ENCODE data around the gene RAI2.

The RAI2 gene

GRCh38 chrX:17829566-17829965 is 31.5 kb downstream of the RAI2 start:
- no peak for DNase-seq (ENCODE audit: low read depth)

GRCh38 chrX:17828171-17828570 is 32.9 kb downstream of the RAI2 start:
- DNase-seq (ENCODE audit: low read depth): no peak

DNA sequence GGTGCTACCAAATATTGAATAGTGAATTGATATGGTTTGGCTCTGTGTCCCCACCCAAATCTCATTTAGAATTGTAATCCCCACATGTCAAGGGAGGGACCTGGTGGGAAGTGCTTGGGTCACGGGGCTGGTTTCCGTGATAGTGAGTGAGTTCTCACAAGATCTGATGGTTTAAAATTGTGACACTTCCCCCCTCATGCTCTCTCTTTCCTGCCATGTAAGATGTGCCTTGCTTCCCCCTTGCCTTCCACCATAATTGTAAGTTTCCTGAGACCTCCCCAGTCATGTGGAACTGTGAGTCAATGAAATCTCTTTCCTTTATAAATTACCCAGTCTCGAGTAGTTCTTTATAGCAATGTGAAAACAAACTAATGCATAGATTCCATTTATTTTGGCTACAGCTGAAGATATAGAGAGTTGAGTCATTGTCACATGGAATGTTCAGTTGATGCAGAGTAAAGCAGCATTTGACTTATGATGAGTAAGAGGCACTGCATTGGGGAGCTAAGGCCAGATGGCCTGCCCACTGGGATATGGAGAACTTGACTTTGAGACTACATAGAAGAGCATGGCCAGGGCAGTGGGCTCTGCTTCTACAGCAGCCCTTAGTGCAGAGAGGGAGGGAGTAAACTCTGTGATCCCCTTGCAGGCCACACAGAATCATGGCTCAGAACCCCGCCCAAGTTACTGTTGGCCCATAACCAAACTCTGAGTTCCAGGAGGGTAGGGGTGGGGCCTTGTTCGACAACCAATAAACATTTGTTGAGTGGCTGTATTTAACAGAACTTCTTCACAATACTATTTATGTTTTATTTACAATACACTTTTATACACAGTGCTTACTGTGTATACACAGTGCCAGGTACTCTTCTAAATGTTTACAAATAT is 34.2 kb downstream of the RAI2 start:
- DNase-seq (ENCODE audit: low read depth): no peak

DNA sequence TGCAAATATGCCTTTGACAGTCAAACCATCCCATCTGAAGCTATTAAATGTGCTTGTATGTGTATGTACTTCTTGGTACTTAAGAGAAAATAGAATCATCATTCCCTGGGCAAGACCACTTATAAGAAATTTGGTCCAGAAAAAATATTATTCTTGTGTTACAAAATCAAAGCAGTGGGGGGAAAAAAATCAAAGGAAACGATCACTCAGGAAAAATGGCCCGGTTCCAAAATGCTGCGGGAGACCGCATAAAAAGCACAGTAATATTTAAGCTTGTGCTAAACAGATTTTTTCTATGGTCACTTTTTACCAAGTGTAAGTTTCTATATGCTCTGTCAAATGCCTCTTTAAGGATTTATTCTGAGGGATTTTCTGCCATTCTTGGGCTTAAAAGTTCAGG is 36.1 kb downstream of the RAI2 start:
- DNase-seq (ENCODE audit: low read depth): no peak

- DNase-seq (ENCODE audit: low read depth): no peak
Measured at GRCh38 chrX:17822351-17822750, 38.7 kb downstream of the RAI2 start.

DNA sequence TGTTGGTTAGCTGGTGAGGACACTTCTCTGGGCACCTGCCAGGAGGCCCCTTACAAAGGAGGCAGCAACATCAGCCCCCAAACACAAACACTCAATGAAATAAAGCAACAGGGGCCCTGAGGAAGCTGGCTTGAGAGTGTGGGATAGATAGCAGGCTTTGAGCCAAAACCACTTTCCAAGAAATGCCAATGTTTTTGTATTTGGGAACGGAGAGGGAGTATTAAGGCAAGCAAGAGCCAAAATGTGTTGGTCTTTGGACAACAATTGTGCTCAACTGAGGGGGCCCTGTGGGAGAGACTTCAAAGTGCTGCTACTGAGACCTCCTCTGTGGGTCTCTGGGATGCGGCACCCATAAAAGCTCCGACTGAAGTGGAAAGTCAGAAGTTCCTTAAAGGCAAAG is 41.0 kb downstream of the RAI2 start:
- no peak for DNase-seq (ENCODE audit: low read depth)

GRCh38 chrX:17818726-17819125 is 42.4 kb downstream of the RAI2 start:
- no peak for DNase-seq (ENCODE audit: low read depth)

DNA sequence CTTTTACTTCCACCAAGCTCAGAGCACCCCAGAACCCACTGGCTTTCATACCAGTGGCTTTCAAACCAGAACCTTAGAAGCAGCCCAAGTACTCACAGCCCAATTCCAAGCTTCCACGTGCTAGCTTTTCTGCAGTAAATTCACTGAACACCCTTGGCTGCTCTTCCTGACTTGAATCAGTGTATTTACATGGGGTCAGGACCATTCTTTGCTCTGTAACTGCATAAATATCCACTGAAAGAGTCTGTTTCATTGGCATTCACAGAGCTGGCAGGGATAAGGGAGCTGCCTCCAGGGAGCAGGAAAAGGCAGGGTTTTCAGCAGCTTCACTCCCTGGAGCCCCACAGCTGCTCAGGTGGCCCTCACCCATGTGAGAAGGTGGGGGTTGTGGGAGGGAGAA is 43.8 kb downstream of the RAI2 start:
- DNase-seq (ENCODE audit: low read depth): no peak

- DNase-seq (ENCODE audit: low read depth): no peak
Measured at GRCh38 chrX:17814557-17814956, 46.5 kb downstream of the RAI2 start.

DNA sequence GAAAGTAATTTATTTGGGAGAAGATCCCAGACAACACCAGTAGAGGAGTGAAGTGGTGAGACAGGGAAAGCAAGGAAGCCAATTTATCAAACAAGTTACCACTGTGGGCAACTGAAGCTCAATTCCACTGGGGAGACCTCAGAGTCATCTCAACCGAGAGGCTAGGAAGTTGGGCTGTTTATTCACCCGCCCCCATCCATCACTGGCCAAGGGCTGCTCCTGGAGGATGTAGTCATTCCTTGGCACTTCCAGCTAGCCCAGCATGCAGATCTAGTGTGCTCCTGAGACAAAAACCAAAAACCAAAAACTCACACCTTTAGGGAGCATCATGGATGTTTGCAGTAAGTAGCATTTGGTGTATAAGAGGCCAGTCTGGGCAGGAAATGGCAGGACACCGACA is 47.0 kb downstream of the RAI2 start:
- no peak for DNase-seq (ENCODE audit: low read depth)

GRCh38 chrX:17813277-17813676 is 47.8 kb downstream of the RAI2 start:
- DNase-seq (ENCODE audit: low read depth): no peak

DNA sequence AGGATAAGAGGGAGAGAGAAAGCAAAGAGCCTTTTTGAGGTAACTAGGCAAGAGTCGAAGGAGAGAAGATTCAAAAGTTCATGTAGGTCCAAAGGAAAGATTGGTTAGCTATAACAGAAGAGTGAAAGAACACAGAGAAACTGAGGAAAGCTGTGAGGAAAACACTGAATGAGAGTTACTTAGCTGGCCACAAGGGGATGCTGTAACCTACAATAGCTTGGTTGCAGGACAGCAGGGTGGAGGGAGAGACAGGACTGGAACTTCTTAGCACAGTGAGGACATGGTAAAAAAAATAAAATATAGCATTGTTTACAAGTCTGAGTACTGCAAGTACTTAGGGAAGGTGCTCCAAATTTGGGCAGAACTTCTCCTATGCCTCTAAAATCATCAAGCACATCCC is 48.3 kb downstream of the RAI2 start:
- no peak for DNase-seq (ENCODE audit: low read depth)

- DNase-seq (ENCODE audit: low read depth): no peak
Measured at GRCh38 chrX:17809984-17810383, 51.1 kb downstream of the RAI2 start.

GRCh38 chrX:17809273-17809672 is 51.8 kb downstream of the RAI2 start:
- no peak for DNase-seq (ENCODE audit: low read depth)

DNA sequence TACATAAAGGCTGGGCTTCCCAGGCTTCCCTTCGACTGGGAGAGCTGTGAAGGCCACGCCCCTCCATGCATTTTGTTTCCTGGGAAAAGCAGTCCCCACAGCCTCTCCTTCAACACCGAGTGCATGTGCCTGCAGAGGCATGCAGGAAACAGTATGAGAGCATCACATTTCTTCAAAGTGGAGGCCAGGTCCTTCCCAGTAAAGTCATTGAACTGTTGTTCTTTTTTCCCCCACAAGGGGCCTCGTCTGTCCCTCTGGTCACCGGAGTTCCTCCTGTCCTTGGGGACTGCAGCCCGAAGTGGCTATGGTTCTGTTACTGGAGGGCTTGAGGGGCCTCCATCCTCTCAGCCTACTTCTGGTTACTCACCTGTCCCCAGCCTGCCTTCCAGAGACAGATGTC is 56.0 kb downstream of the RAI2 start:
- no peak for DNase-seq (ENCODE audit: low read depth)

- no peak for DNase-seq (ENCODE audit: low read depth)
Measured at GRCh38 chrX:17803449-17803848, 57.6 kb downstream of the RAI2 start.

DNA sequence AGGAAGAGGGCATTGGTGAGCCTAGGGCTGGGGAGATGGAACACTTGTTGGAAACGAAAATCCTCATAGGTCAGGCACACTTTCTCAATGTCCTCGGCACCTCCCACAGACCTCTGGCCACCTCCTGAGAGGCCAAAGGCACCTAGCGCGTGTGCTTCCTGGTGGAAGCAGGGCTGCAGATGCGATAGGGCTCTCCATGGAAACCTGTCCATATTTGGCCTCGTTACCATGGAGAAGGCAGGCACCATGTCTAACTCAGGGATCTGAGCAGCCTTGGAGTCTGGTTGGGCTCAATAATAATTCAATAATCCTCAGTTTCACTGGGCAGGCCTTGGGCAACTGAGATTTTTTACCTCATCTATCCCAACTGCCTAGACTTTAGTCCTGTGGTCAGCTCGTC is 58.3 kb downstream of the RAI2 start:
- no peak for DNase-seq (ENCODE audit: low read depth)

- DNase-seq (ENCODE audit: low read depth): no peak
Measured at GRCh38 chrX:17801431-17801830, 59.7 kb downstream of the RAI2 start.

DNA sequence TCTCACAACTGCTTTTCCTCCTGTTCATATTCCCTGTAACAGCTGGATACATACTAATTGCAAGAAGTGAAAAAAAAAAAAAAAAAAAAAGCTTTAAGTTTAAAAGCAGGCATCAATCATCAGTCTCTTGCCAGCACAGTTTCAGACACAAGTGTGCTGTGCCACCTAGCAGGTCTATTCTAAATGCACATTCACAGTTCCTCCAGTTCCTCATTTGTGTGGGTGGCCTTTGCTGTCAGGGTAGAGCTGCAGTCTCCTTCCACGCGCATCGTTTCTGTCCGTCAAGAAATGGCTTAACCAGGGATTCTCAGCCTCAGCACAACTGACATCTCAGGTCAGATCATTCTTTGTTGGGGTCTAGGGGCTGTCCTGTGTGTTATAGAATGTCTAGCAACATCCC is 62.2 kb downstream of the RAI2 start:
- DNase-seq (ENCODE audit: low read depth): no peak

- no peak for DNase-seq (ENCODE audit: low read depth)
Measured at GRCh38 chrX:17792826-17793225, 68.3 kb downstream of the RAI2 start.

- DNase-seq (ENCODE audit: low read depth): no peak
Measured at GRCh38 chrX:17788956-17789562, 72.0 kb downstream of the RAI2 start.

DNA sequence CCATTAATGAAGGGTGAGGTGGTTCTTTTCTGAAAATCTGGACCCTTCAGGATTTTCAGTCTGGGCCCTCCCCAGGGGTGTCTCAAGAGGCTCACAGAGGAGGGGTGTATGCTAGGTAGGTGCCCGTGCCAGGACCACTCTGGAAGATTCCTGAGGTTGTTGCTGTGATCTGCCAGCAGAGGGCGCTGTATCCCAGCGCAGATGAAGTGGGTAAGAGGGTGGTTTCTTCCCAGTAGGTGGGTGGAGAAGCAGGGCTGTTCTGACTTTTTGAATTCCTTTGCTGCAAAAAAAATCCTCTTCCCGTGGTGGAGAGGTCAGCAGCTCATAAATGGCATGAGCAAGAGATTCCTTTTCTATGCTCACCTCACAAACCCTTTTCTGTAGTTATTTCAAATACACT is 72.7 kb downstream of the RAI2 start:
- DNase-seq (ENCODE audit: low read depth): peak; percentile 15

- no peak for DNase-seq (ENCODE audit: low read depth)
Measured at GRCh38 chrX:17787557-17787956, 73.5 kb downstream of the RAI2 start.

All from T follicular helper cell (primary cell).